GM19239 (cell line): Measurements from ENCODE around the gene GRIK4.

Experiments
- DNase-seq: peaks from one replicate; pipeline ENCODE4 v3.0.0; 2011; ENCODE audit warnings: low spot score; ENCODE audit not compliant: insufficient read length
- FAIRE-seq: peaks from 2 replicates; lab custom pipeline; 2011; peaks lifted over from hg19 to GRCh38; lab: Jason Lieb, UNC

GRIK4 gene

GRCh38 chr11:120714438-120714837 lies 202.9 kb downstream of the GRIK4 start:
- DNase-seq (no peak), FAIRE-seq (no peak)

DNA sequence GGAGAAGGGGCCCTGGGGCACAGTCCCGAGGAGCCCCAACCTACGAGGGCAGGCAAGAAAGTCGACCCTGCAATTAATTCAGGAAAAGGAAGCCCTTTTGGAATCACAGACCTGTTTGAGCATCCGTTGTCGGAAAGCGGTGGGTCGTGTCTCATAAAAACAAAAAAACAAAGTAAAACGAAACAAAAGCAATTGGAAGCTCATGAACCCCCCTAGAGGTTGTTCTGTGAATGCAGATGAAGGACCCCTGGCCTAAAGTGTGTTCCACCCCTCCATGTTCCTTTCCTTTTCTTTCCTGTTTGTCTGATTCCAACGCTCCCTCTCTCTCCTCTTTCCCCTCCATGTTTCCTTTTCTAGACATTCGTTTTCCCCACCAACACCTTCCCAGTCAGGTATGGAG lies 203.7 kb downstream of the GRIK4 start:
- peak; percentile 44 for DNase-seq
- FAIRE-seq, result peak; percentile 77

DNA sequence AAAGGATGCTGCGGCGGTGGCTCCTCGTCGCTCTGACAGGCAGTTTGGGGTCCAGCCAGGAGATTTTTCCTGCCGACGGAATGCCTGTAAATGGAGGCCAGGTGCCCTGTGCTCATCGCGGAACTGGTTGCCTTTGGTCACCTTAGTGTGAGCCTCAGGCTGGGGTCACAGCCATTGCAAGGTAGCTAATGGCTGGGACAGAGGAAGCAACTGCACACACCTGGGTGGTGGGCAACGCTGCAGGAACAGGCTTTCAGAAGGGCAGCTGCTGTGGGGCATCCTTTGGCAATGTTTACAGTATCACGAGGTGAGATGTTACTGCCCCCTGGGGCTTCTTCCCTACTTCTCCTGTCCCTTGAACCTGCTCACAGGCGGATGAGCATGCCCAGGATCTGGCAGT lies 205.5 kb downstream of the GRIK4 start:
- no peak for FAIRE-seq
- no peak for DNase-seq

DNA sequence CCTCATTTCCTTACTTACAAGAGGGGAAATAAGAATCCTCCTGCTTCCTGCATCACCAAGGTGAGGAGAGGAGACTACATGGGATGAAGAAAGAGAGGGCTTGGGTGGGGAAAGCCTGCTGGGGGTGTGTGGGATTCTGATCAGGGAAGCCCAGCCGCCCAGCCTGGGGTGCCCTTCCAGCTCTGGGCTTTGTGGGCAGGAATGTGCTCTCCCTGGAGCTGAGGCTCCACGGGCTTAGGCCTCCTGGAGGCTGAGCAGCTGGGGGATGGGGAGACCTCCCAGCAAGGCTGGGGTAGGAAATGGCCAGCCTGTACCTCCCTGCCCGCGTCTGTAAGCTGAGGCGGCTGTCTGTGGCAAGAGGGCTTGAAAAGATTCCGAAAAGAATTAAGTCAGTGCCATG lies 206.1 kb downstream of the GRIK4 start:
- no peak for FAIRE-seq
- no peak for DNase-seq

- FAIRE-seq (no peak), DNase-seq (no peak)
Observed at GRCh38 chr11:120718171-120718570, 206.6 kb downstream of the GRIK4 start.

- FAIRE-seq (no peak), DNase-seq (no peak)
Observed at GRCh38 chr11:120719348-120719747, 207.8 kb downstream of the GRIK4 start.

DNA sequence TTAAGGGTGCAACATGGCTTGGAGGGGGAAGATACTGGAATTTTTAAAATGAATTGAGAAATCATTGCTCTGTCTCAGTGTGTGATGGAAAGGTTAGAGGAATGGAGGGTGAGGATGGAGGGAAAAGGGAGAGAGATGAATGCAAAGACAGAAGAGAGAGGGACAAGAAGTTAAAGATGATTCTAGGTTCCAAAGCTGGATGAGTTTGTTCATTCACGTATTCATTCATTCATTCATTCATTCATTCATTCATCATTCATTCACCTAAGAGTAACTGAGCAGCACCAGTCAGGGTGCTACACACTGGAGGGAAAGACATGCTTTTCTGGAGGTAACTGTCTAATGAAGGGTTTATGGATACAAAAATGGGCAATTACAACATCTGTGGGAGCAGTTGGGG lies 209.2 kb downstream of the GRIK4 start:
- no peak for FAIRE-seq
- DNase-seq, result no peak

GRCh38 chr11:120722524-120722923 lies 211.0 kb downstream of the GRIK4 start:
- FAIRE-seq (no peak), DNase-seq (no peak)

DNA sequence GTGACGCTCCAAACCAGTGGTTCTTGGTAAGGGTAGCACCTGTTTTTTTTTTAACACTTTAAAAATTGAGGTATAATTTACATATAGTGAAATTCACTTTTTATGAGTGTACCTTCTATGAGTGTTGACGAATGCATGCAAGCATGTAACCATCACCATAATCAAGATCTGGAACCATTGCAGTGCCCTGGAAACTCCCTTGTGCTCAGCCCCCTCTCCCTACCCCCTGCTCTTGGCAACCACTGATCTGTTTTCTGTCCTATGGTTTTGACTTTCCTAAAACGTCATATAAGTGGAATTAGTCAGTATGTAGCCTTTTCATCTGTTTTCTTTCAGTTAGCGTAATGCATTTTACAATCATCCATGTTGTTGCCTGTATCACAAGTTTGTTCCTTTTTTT lies 212.2 kb downstream of the GRIK4 start:
- FAIRE-seq, result no peak
- DNase-seq, result no peak

GRCh38 chr11:120727752-120728151 lies 216.2 kb downstream of the GRIK4 start:
- DNase-seq, result no peak
- no peak for FAIRE-seq

DNA sequence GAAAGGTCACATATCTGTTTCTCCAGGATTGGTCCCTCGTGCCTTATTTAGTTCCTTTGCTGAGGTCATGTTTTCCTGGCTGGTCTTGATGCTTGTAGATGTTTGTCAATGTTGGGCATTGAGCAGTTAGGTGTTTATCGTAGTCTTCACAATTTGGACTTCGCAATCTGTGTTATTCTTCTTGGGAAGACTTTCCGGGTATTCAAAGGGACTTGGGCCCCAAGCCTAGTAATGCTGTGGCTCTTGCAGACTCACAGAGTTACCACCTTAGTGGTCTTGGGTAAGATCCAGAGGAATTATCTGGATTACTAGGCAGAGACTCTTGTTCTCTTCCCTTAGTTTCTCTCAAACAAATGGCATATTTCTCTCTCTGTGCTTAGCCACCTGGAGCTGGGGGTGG lies 223.5 kb downstream of the GRIK4 start:
- DNase-seq, result no peak
- no peak for FAIRE-seq

GRCh38 chr11:120738516-120739046 lies 227.0 kb downstream of the GRIK4 start:
- FAIRE-seq, result no peak

GRCh38 chr11:120739780-120740179 lies 228.2 kb downstream of the GRIK4 start:
- no peak for DNase-seq
- no peak for FAIRE-seq

More at GRCh38 chr11:120738516-120739046, 227.0 kb downstream of the GRIK4 start:
- DNase-seq, result no peak

GRCh38 chr11:120740380-120740779 lies 228.8 kb downstream of the GRIK4 start:
- DNase-seq (no peak), FAIRE-seq (no peak)

GRCh38 chr11:120744016-120744994 lies 232.8 kb downstream of the GRIK4 start:
- FAIRE-seq (no peak), DNase-seq (no peak)

DNA sequence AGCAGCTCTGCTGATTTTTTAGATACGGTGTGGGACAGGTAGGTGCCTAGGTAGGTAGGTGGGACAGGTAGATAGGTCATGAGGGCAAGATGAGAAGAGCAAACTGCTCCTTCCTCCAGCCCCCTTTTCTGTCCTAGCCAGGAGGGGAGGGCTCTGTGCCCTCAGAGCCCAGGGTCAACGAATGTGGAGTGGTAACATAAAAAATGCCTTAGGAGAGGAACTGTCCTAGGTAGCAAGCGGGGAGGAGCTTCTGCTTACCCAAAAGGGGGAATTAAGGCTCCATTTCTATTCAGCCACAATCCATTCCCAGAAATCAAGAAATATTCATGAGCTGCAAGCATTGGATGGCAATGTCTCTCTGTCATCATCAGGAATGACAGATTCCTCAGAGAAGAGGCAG lies 234.8 kb downstream of the GRIK4 start:
- no peak for FAIRE-seq

GRCh38 chr11:120746836-120747609 lies 235.5 kb downstream of the GRIK4 start:
- no peak for FAIRE-seq
- DNase-seq, result no peak

More for the DNA sequence above, 234.8 kb downstream of the GRIK4 start:
- no peak for DNase-seq

DNA sequence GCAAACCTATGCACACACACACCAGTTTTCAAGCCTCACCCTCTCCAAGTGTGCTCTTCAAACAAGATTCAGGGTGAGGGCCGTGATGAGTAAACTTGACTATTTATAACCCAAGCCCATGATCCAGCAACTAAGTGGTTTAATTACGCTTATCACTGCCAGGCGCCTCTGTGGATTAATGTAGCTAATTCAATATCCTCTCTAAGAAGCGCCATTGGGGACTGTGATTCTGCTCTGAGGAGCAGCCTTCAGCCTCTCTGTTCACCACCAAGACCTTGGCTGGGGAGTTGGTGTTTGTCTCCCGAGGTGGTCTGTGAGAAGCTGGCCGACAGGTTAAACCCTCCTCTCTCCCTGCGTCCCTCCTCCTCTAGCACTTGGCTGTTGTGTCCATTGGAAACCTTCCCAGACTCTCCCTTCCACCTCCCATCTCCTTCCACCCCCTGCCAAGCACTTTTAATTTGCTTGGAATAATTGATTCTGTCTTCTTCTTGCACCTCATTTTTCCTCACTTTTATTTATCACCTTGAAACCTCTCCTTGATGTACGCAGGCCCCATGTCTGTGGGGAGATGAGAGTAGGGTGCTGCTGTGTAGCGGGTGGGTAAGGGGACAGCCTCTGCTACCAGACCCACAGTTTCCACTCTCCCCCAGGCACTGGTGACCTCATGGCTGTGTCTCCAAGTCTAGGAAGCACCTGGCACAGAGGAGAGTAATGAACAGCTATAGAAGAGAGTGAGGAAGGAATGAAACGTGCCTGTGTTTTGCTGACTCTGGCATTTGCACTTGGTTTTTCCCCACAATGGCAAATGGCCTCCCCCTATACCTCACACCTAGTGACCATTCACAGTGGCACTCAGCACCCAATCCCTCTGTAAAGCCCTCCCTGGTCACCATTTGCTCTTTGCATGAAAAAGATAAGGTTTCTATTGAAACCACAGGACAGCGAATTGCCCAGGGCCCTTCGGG lies 236.6 kb downstream of the GRIK4 start:
- no peak for DNase-seq
- no peak for FAIRE-seq

DNA sequence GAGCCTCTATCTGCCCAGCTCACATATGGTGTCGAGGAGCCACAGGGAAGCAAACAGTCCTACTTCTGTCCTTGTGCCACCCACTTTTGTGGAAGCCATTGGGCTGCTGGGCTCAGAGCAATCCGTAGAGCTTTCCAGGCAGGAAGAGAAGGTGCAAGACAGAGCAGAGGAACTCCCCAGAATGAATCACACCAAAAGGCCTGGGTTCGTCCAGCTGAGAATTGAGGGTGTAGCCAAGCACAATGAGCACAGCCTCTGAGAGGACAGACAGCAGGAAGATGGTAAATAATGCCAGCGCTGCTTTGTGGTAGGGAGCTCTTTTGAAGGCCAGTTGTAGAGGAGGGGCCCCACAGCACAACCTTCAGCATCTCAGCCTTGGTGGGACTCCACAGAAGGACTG lies 237.8 kb downstream of the GRIK4 start:
- no peak for FAIRE-seq

More for the DNA sequence above, 237.8 kb downstream of the GRIK4 start:
- no peak for DNase-seq
